HCT116 (cell line): ENCODE data around the gene TNFAIP2. TPM values are rescaled to one million over a fixed set of nuclear protein-coding genes. Genes with fewer than 3 reads are reported as not detected.
A peak's percentile ranks its signal among the peaks of the same experiment; 100 is the strongest.

Experiments
- ATAC-seq: fragments of 200-7000 bp; cut with Tn5 transposase; 2 replicates; pipeline ENCODE4 v1.9.1; 2020; ENCODE audit warnings: mild to moderate bottlenecking, moderate library complexity
- BruUV-seq: library from RNA; stranded (reverse); fragments of 400-500 nt; replicated peaks from 2 replicates; lab custom pipeline; 2021; lab: Mats Ljungman, UMichigan
- CTCF ChIA-PET: fragments of 300-600 bp; sonication (Branson Sonifier 250); formaldehyde crosslinking; loops from one replicate; lab custom pipeline; 2021; ENCODE audit warnings: antibody characterized with exemption; lab: Charles Lee
- POLR2A ChIA-PET: fragments of 300-600, 350-600 bp; sonication (Branson Sonifier 250); formaldehyde crosslinking; loops from one replicate; lab custom pipeline; 2021; ENCODE audit warnings: antibody characterized with exemption; lab: Charles Lee
- RAD21 ChIA-PET, 2 experiments: fragments of 300-600 bp; sonication (Branson Sonifier 250); formaldehyde crosslinking; loops; one replicate each; lab custom pipeline; 2023; ENCODE audit warnings: low total read pairs in 2 of 2; ENCODE audit not compliant: uncharacterized antibody in 2 of 2, unreplicated experiment in 2 of 2, low non-redundant PET in 1 of 2; lab: Charles Lee
- DNase-seq: peaks from one replicate; pipeline ENCODE4 v3.0.0-alpha.2; 2010; ENCODE audit warnings: low read depth, low spot score
- H2AFZ ChIP-seq: fragments of 200-600 bp; shearing (Covaris generic), sonication (generic); 2 replicates; pipeline ENCODE4 v1.6.1; 2017; ENCODE audit warnings: low read depth, mixed run types, mixed read lengths, antibody characterized with exemption, low read length; ENCODE audit not compliant: poor library complexity, severe bottlenecking
- H3K27ac ChIP-seq: 2 replicates; pipeline ENCODE4 v1.5.1; 2012; ENCODE audit warnings: low read depth, low read length
- H3K27me3 ChIP-seq: fragments of 200-600 bp; sonication (generic); 2 replicates; pipeline ENCODE4 v1.6.1; 2016; ENCODE audit warnings: mixed run types, low read length, mixed read lengths; ENCODE audit not compliant: insufficient read depth
- H3K36me3 ChIP-seq, 2 experiments: fragments of 200-500 bp in 1 of 2; fragments of 200-600 bp in 1 of 2; sonication (Bioruptor generic) in 1 of 2; sonication (generic) in 1 of 2; 2 replicates each; pipeline versions ENCODE4 v1.5.1 to v1.6.1; 2014 to 2016; ENCODE audit warnings: low read length in 2 of 2, inconsistent platforms in 1 of 2, mixed read lengths in 1 of 2, mixed run types in 1 of 2; ENCODE audit not compliant: insufficient read depth in 2 of 2, control insufficient read depth in 1 of 2
- H3K4me1 ChIP-seq, 2 experiments: fragments of 200-600 bp in 1 of 2; sonication (generic) in 1 of 2; 2 replicates each; pipeline versions ENCODE4 v1.5.1 to v1.6.1; 2012 to 2017; ENCODE audit warnings: low read length in 2 of 2, inconsistent platforms in 1 of 2, mild to moderate bottlenecking in 1 of 2, mixed read lengths in 1 of 2, mixed run types in 1 of 2, moderate library complexity in 1 of 2; ENCODE audit not compliant: insufficient read depth in 2 of 2, control insufficient read depth in 1 of 2
- H3K4me2 ChIP-seq: fragments of 200-600 bp; sonication (generic); 2 replicates; pipeline ENCODE4 v1.6.1; 2017; ENCODE audit warnings: mixed run types, low read length, mixed read lengths
- H3K4me3 ChIP-seq, 2 experiments: fragments of 200-600 bp in 1 of 2; sonication (generic) in 1 of 2; replicated peaks in 1 of 2; 2 replicates each; pipeline ENCODE4 v1.5.1; 2011 to 2016; ENCODE audit warnings: low read length in 2 of 2, control low read depth in 1 of 2, low read depth in 1 of 2, mild to moderate bottlenecking in 1 of 2, mixed read lengths in 1 of 2, mixed run types in 1 of 2
- H3K79me2 ChIP-seq: fragments of 200-600 bp; sonication (generic); 2 replicates; pipeline ENCODE4 v1.6.1; 2017; ENCODE audit warnings: mild to moderate bottlenecking, mixed run types, low read length, moderate library complexity, mixed read lengths; ENCODE audit not compliant: insufficient read depth
- H3K9ac ChIP-seq: fragments of 200-600 bp; sonication (generic); 2 replicates; pipeline ENCODE4 v1.6.1; 2016; ENCODE audit warnings: low read length, mixed read lengths
- H3K9me2 ChIP-seq: fragments of 200-600 bp; sonication (generic), shearing (Covaris generic); 2 replicates; pipeline ENCODE4 v1.6.1; 2017; ENCODE audit warnings: mixed run types, mild to moderate bottlenecking, moderate library complexity; ENCODE audit not compliant: insufficient read depth
- H3K9me3 ChIP-seq, 2 experiments: fragments of 200-500 bp in 1 of 2; fragments of 200-600 bp in 1 of 2; sonication (Bioruptor generic) in 1 of 2; sonication (generic) in 1 of 2; 2 replicates each; pipeline ENCODE4 v1.6.1; 2014 to 2017; ENCODE audit warnings: low read length in 2 of 2, mixed read lengths in 2 of 2, inconsistent platforms in 1 of 2, low read depth in 1 of 2, mild to moderate bottlenecking in 1 of 2, mixed run types in 1 of 2, moderate library complexity in 1 of 2; ENCODE audit not compliant: control insufficient read depth in 1 of 2, insufficient read depth in 1 of 2
- H4K20me1 ChIP-seq: fragments of 200-600 bp; sonication (generic), shearing (Covaris generic); 2 replicates; pipeline ENCODE4 v1.6.1; 2017; ENCODE audit warnings: mixed run types, mild to moderate bottlenecking, moderate library complexity; ENCODE audit not compliant: insufficient read depth
- ELF1 ChIP-seq: IDR thresholded peaks from 2 replicates; pipeline ENCODE4 v1.6.1; 2012; ENCODE audit warnings: low read depth, borderline replicate concordance
- EZH2phosphoT487 ChIP-seq: fragments of 200-600 bp; IDR thresholded peaks from 2 replicates; pipeline ENCODE4 v1.6.1; 2018; ENCODE audit warnings: antibody characterized with exemption, borderline replicate concordance
- POLR2AphosphoS5 ChIP-seq: IDR thresholded peaks from 2 replicates; pipeline ENCODE4 v1.6.1; 2011; ENCODE audit warnings: mild to moderate bottlenecking, low read depth, low read length, moderate library complexity
- RAD21 ChIP-seq: IDR thresholded peaks from 2 replicates; pipeline ENCODE4 v1.6.1; 2012; ENCODE audit warnings: low read depth, mild to moderate bottlenecking
- SIN3A ChIP-seq: IDR thresholded peaks from 2 replicates; pipeline ENCODE4 v1.6.1; 2012; ENCODE audit warnings: low read depth
- TCF7L2 ChIP-seq: IDR thresholded peaks from 2 replicates; pipeline ENCODE4 v1.7.0; 2011; ENCODE audit warnings: borderline replicate concordance, inconsistent platforms; ENCODE audit not compliant: insufficient read depth, insufficient read length; ENCODE audit errors: extremely low read depth
- YY1 ChIP-seq: IDR thresholded peaks from 2 replicates; pipeline ENCODE4 v1.6.1; 2011; ENCODE audit warnings: low read length, low read depth, moderate library complexity, mild to moderate bottlenecking; ENCODE audit not compliant: insufficient replicate concordance; ENCODE audit errors: extremely low read depth
- intact Hi-C: fragments of 100-400 bp; cut with micrococcal nuclease; formaldehyde crosslinking; loops from 2 replicates; pipeline ENCODE4 v1.10.0; 2022
- total RNA-seq: library from RNA; stranded (reverse); gene quantifications from one replicate; pipeline ENCODE4 v1.2.1, GENCODE V29; 2021; ENCODE audit not compliant: unreplicated experiment
- TF ChIP-seq, protein P1 (sequence below): IDR thresholded peaks from 2 replicates; pipeline ENCODE4 v1.6.1; 2012
- TF ChIP-seq, protein P2 (sequence below), 3 experiments: fragments of 200-600 bp in 1 of 3; sonication (generic) in 1 of 3; IDR thresholded peaks in 2 of 3; conservative IDR thresholded peaks in 1 of 3; 2 replicates each; pipeline ENCODE4 v1.5.1; 2012 to 2017; ENCODE audit warnings: low read depth in 2 of 3, low read length in 2 of 3, antibody characterized with exemption in 1 of 3, borderline replicate concordance in 1 of 3, control low read depth in 1 of 3, mild to moderate bottlenecking in 1 of 3, mixed read lengths in 1 of 3, mixed run types in 1 of 3, moderate library complexity in 1 of 3; ENCODE audit not compliant: insufficient read depth in 1 of 3
- TF ChIP-seq, protein P3 (sequence below): IDR thresholded peaks from 2 replicates; pipeline ENCODE4 v1.6.1; 2012

TNFAIP2 gene
- total RNA-seq, 1 experiment from 2014 or later: 74.8 TPM

DNA sequence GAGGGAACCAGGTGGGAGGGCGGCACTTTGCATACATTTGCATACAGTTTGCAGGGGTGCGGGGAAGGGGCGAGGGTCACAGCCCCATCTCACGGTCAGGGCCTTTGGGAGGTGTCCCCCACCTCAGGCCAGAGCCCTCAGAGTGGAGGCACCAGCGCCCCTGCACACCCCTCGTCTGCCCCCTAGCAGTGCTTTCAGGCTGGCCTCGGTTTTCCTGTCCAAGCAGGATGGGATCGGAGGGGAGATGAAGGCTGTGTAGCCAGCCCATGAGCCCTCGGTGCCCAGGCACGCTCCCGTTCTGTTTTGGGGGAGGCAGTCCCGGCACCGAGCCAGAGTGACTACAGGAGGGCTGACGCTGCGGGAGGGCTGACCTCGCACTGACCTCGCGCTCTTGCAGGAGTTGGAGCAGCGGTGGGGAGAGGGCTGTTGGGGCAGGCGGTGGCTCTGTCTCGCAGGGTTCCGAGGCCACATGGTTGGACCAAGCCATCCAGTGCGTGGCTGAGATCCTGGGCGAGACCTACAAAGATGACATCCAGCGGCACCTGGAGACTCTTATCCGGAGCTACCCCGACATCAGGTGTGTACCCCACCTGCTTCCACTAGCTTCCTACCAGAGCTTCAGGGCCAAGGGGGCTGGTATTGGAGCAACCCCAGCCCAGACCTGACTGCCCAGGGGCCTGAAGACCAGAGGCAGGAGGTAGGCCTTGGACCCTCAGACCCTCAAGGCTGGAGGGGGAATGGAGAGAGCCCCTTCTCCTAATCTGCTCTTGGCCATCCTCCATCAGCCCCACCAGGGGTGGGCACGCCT, 15.1 kb upstream of the TNFAIP2 start:
- no peak for ATAC-seq
- no peaks in the 10 kb centered on the region for H3K9me2 ChIP-seq
- intact Hi-C loops: no loop called here
- TF ChIP-seq EZH2phosphoT487: no peak
- TF ChIP-seq, protein P1, sequence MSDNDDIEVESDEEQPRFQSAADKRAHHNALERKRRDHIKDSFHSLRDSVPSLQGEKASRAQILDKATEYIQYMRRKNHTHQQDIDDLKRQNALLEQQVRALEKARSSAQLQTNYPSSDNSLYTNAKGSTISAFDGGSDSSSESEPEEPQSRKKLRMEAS: no peak
- TF ChIP-seq SIN3A: no peak
- TF ChIP-seq, protein P2, sequence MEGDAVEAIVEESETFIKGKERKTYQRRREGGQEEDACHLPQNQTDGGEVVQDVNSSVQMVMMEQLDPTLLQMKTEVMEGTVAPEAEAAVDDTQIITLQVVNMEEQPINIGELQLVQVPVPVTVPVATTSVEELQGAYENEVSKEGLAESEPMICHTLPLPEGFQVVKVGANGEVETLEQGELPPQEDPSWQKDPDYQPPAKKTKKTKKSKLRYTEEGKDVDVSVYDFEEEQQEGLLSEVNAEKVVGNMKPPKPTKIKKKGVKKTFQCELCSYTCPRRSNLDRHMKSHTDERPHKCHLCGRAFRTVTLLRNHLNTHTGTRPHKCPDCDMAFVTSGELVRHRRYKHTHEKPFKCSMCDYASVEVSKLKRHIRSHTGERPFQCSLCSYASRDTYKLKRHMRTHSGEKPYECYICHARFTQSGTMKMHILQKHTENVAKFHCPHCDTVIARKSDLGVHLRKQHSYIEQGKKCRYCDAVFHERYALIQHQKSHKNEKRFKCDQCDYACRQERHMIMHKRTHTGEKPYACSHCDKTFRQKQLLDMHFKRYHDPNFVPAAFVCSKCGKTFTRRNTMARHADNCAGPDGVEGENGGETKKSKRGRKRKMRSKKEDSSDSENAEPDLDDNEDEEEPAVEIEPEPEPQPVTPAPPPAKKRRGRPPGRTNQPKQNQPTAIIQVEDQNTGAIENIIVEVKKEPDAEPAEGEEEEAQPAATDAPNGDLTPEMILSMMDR (IDR thresholded peaks at IDR 0.05 in 2 of 3, conservative IDR thresholded peaks at IDR 0.05 in 1 of 3; ENCODE audit: borderline replicate concordance in 1 of 3, insufficient read depth in 1 of 3, low read depth in 2 of 3, low read length in 2 of 3): no peak
- no peak for TF ChIP-seq POLR2AphosphoS5
- TF ChIP-seq, protein P3, sequence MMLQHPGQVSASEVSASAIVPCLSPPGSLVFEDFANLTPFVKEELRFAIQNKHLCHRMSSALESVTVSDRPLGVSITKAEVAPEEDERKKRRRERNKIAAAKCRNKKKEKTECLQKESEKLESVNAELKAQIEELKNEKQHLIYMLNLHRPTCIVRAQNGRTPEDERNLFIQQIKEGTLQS: no peak
- TF ChIP-seq YY1: no peak
- no peak for TF ChIP-seq TCF7L2
- TF ChIP-seq RAD21: no peak
- no peak for TF ChIP-seq ELF1
- TF ChIP-seq, all 23 proteins: peak for 0
- Histone ChIP-seq H3K27ac (peak overlapping the region; percentile 71), H3K27me3 (no peaks in the 10 kb centered on the region), H3K4me2 (peak overlapping the region; percentile 70), H2AFZ (no peak overlapping the region), H3K4me3 (peak overlapping the region in 1 of 2 experiments; percentile 20; a peak in 1 of 4 replicates), H3K4me1 (peaks cover 57 to 78% of the 10 kb centered on the region in 2 experiments), H3K9ac (peak overlapping the region; percentile 49), H4K20me1 (no peaks in the 10 kb centered on the region), H3K9me3 (no peaks in the 10 kb centered on the region), H3K79me2 (no peaks in the 10 kb centered on the region), H3K36me3 (no peaks in the 10 kb centered on the region)
- CTCF ChIA-PET: no interaction called here
- no peak for DNase-seq
- no TSS peak for BruUV-seq
- RAD21 ChIA-PET: no interaction called here
- POLR2A ChIA-PET: no interaction called here
